ENCODE results near the gene PCNT.

DNA sequence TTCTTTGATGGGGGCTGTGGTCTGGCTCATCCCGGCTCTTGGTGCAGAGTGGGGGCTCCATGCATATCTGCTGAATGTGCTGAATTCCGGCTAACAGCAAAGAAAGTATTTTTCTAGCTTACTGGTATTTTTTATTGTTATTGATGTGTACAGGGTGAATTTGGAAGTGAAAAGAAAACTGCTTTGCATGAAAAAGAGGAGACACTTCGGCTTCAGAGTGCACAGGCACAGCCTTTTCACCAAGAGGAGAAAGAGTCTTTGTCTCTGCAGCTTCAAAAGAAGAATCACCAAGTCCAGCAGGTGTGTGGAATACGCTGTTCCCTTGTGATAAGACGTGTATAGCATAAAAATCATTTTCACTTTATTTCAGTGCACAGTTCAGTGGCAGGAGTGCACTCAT lies 57.6 kb downstream of the PCNT start:
- TF ChIP-seq POLR2A (IDR thresholded peaks at IDR 0.05), result no peak
- TF ChIP-seq, protein P1, sequence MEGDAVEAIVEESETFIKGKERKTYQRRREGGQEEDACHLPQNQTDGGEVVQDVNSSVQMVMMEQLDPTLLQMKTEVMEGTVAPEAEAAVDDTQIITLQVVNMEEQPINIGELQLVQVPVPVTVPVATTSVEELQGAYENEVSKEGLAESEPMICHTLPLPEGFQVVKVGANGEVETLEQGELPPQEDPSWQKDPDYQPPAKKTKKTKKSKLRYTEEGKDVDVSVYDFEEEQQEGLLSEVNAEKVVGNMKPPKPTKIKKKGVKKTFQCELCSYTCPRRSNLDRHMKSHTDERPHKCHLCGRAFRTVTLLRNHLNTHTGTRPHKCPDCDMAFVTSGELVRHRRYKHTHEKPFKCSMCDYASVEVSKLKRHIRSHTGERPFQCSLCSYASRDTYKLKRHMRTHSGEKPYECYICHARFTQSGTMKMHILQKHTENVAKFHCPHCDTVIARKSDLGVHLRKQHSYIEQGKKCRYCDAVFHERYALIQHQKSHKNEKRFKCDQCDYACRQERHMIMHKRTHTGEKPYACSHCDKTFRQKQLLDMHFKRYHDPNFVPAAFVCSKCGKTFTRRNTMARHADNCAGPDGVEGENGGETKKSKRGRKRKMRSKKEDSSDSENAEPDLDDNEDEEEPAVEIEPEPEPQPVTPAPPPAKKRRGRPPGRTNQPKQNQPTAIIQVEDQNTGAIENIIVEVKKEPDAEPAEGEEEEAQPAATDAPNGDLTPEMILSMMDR (IDR thresholded peaks at IDR 0.05 in 4 of 5, conservative IDR thresholded peaks at IDR 0.05 in 1 of 5), result no peak
